HEK293 (cell line): ENCODE results near the gene AKAP6.

Experiments
- MZF1 ChIP-seq: fragments of 450-650 bp; formaldehyde crosslinking; IDR thresholded peaks from 2 replicates; pipeline ENCODE4 v1.5.1; 2017; ENCODE audit warnings: missing biosample characterization, missing genetic modification characterization, borderline replicate concordance
- SALL2 ChIP-seq: fragments of 450-650 bp; formaldehyde crosslinking; IDR thresholded peaks from 2 replicates; pipeline ENCODE4 v1.5.0; 2017; ENCODE audit warnings: missing biosample characterization, mild to moderate bottlenecking, missing genetic modification characterization, borderline replicate concordance
- YY1 ChIP-seq: fragments of 450-650 bp; formaldehyde crosslinking; IDR thresholded peaks from 2 replicates; pipeline ENCODE4 v1.5.1; 2018; ENCODE audit warnings: missing biosample characterization, missing genetic modification characterization
- ZNF23 ChIP-seq: fragments of 450-650 bp; formaldehyde crosslinking; IDR thresholded peaks from 2 replicates; pipeline ENCODE4 v1.5.1; 2016; ENCODE audit warnings: missing biosample characterization, missing genetic modification characterization, borderline replicate concordance
- ZNF24 ChIP-seq: fragments of 450-650 bp; formaldehyde crosslinking; IDR thresholded peaks from 2 replicates; pipeline ENCODE4 v1.5.1; 2016; ENCODE audit warnings: missing biosample characterization, missing genetic modification characterization
- ZNF37A ChIP-seq: fragments of 450-650 bp; IDR thresholded peaks from 2 replicates; pipeline ENCODE4 v1.5.1; 2018; ENCODE audit warnings: missing biosample characterization, missing genetic modification characterization
- ZNF391 ChIP-seq: fragments of 450-650 bp; formaldehyde crosslinking; IDR thresholded peaks from 2 replicates; pipeline ENCODE4 v1.5.1; 2016; ENCODE audit warnings: low read depth, missing biosample characterization, missing genetic modification characterization, borderline replicate concordance
- ZNF561 ChIP-seq: fragments of 450-650 bp; IDR thresholded peaks from 2 replicates; pipeline ENCODE4 v1.5.1; 2018; ENCODE audit warnings: missing biosample characterization, missing genetic modification characterization, borderline replicate concordance
- ZNF600 ChIP-seq: fragments of 450-650 bp; formaldehyde crosslinking; IDR thresholded peaks from 2 replicates; pipeline ENCODE4 v1.5.1; 2016; ENCODE audit warnings: missing biosample characterization, missing genetic modification characterization
- ZNF624 ChIP-seq: fragments of 450-650 bp; formaldehyde crosslinking; IDR thresholded peaks from 2 replicates; pipeline ENCODE4 v1.5.1; 2017; ENCODE audit warnings: missing biosample characterization, missing genetic modification characterization
- TF ChIP-seq, protein P1 (sequence below): fragments of 450-650 bp; formaldehyde crosslinking; IDR thresholded peaks from 2 replicates; pipeline ENCODE4 v1.5.1; 2016; ENCODE audit warnings: missing biosample characterization, missing genetic modification characterization, low read depth
- TF ChIP-seq, protein P2 (sequence below): fragments of 450-650 bp; formaldehyde crosslinking; IDR thresholded peaks from 2 replicates; pipeline ENCODE4 v1.5.1; 2016; ENCODE audit warnings: missing biosample characterization, missing genetic modification characterization
- TF ChIP-seq, protein P3 (sequence below): IDR thresholded peaks from 2 replicates; pipeline ENCODE4 v1.6.1; 2011; ENCODE audit warnings: mild to moderate bottlenecking, low read depth, low read length, borderline replicate concordance
- TF ChIP-seq, protein P4 (sequence below): fragments of 450-650 bp; formaldehyde crosslinking; IDR thresholded peaks from 2 replicates; pipeline ENCODE4 v1.5.1; 2016; ENCODE audit warnings: missing biosample characterization, missing genetic modification characterization, low read depth

DNA sequence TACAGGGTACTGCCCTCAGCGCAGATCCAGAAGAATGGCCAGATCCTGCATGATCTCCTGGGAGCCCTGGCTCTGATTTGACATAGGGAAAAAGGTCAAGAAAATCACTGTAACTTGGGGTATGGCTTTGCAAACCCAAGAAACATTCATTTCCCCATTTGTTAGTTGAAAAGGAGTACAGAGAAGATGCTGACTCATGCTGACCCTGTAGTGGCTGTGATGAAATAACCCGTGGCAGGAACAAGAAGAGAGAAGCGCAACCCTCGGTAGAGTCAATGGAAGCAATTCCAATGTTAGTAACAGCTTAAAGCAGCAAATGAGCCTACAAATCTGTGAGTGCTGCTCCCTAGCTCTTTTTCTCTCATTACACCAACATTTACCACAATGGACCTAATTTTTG is 328.0 kb downstream of the AKAP6 start:
- TF ChIP-seq ZNF23 (no peak), MZF1 (no peak), ZNF561 (no peak), SALL2 (tag by site-specific recombination) (no peak), ZNF600 (no peak), ZNF624 (no peak), ZNF391 (tag by site-specific recombination) (no peak), ZNF24 (tag by site-specific recombination) (no peak), ZNF37A (tag by site-specific recombination) (no peak), YY1 (tag by site-specific recombination) (no peak)
- TF ChIP-seq, protein P1, sequence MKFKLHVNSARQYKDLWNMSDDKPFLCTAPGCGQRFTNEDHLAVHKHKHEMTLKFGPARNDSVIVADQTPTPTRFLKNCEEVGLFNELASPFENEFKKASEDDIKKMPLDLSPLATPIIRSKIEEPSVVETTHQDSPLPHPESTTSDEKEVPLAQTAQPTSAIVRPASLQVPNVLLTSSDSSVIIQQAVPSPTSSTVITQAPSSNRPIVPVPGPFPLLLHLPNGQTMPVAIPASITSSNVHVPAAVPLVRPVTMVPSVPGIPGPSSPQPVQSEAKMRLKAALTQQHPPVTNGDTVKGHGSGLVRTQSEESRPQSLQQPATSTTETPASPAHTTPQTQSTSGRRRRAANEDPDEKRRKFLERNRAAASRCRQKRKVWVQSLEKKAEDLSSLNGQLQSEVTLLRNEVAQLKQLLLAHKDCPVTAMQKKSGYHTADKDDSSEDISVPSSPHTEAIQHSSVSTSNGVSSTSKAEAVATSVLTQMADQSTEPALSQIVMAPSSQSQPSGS (tag by site-specific recombination): no peak
- TF ChIP-seq, protein P2, sequence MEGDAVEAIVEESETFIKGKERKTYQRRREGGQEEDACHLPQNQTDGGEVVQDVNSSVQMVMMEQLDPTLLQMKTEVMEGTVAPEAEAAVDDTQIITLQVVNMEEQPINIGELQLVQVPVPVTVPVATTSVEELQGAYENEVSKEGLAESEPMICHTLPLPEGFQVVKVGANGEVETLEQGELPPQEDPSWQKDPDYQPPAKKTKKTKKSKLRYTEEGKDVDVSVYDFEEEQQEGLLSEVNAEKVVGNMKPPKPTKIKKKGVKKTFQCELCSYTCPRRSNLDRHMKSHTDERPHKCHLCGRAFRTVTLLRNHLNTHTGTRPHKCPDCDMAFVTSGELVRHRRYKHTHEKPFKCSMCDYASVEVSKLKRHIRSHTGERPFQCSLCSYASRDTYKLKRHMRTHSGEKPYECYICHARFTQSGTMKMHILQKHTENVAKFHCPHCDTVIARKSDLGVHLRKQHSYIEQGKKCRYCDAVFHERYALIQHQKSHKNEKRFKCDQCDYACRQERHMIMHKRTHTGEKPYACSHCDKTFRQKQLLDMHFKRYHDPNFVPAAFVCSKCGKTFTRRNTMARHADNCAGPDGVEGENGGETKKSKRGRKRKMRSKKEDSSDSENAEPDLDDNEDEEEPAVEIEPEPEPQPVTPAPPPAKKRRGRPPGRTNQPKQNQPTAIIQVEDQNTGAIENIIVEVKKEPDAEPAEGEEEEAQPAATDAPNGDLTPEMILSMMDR (tag by site-specific recombination): no peak
- TF ChIP-seq, protein P3, sequence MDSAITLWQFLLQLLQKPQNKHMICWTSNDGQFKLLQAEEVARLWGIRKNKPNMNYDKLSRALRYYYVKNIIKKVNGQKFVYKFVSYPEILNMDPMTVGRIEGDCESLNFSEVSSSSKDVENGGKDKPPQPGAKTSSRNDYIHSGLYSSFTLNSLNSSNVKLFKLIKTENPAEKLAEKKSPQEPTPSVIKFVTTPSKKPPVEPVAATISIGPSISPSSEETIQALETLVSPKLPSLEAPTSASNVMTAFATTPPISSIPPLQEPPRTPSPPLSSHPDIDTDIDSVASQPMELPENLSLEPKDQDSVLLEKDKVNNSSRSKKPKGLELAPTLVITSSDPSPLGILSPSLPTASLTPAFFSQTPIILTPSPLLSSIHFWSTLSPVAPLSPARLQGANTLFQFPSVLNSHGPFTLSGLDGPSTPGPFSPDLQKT: no peak
- TF ChIP-seq, protein P4, sequence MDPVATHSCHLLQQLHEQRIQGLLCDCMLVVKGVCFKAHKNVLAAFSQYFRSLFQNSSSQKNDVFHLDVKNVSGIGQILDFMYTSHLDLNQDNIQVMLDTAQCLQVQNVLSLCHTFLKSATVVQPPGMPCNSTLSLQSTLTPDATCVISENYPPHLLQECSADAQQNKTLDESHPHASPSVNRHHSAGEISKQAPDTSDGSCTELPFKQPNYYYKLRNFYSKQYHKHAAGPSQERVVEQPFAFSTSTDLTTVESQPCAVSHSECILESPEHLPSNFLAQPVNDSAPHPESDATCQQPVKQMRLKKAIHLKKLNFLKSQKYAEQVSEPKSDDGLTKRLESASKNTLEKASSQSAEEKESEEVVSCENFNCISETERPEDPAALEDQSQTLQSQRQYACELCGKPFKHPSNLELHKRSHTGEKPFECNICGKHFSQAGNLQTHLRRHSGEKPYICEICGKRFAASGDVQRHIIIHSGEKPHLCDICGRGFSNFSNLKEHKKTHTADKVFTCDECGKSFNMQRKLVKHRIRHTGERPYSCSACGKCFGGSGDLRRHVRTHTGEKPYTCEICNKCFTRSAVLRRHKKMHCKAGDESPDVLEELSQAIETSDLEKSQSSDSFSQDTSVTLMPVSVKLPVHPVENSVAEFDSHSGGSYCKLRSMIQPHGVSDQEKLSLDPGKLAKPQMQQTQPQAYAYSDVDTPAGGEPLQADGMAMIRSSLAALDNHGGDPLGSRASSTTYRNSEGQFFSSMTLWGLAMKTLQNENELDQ: no peak
